ENCODE data around the gene BRIP1. TPM values are rescaled to one million over a fixed set of nuclear protein-coding genes. Genes with fewer than 3 reads are reported as not detected.
"Not testable (repeated sequence)": the region's sequence is repeated elsewhere in the genome, so short reads cannot be mapped to it uniquely, and the experiment has no call there.

BRIP1 gene
- total and polyA plus RNA-seq, 5 donors from 2014 or later = 0.71 to 3.0 (median 1.3) TPM

- not testable (repeated sequence) for H3K27ac ChIP-seq (ENCODE audit: insufficient read depth, low read length, poor library complexity, severe bottlenecking); DNase-seq; H3K27ac Mint-ChIP-seq; H3K4me1 ChIP-seq (ENCODE audit: control insufficient read depth, insufficient read depth, low read length, poor library complexity, severe bottlenecking); ATAC-seq (ENCODE audit: low read depth in 2 of 2); H3K9me3 ChIP-seq (ENCODE audit: control insufficient read depth in 2 of 2, low read length in 2 of 2); H3K27me3 Mint-ChIP-seq; H3K4me3 Mint-ChIP-seq; H3K9me3 Mint-ChIP-seq; H3K4me1 Mint-ChIP-seq; H3K4me3 ChIP-seq (ENCODE audit: low read depth, low read length); H3K27me3 ChIP-seq (ENCODE audit: control insufficient read depth, insufficient read depth, low read length)
- peaks cover 30% of the 10 kb centered on the region for H3K36me3 Mint-ChIP-seq
- peaks cover 25% of the 10 kb centered on the region for H3K36me3 ChIP-seq (ENCODE audit: control insufficient read depth, insufficient read depth, low read length)
Observed at GRCh38 chr17:61894310-61894709, 31.0 kb upstream of the BRIP1 start.

- not testable (repeated sequence) for H3K9me3 Mint-ChIP-seq; H3K9me3 ChIP-seq (ENCODE audit: control insufficient read depth in 2 of 2, low read length in 2 of 2); H3K27ac ChIP-seq (ENCODE audit: insufficient read depth, low read length, poor library complexity, severe bottlenecking); H3K27me3 Mint-ChIP-seq; H3K27ac Mint-ChIP-seq; DNase-seq; H3K4me3 Mint-ChIP-seq; H3K4me1 ChIP-seq (ENCODE audit: control insufficient read depth, insufficient read depth, low read length, poor library complexity, severe bottlenecking); H3K27me3 ChIP-seq (ENCODE audit: control insufficient read depth, insufficient read depth, low read length); H3K4me1 Mint-ChIP-seq; ATAC-seq (ENCODE audit: low read depth in 2 of 2); H3K4me3 ChIP-seq (ENCODE audit: low read depth, low read length)
- H3K36me3 ChIP-seq (ENCODE audit: control insufficient read depth, insufficient read depth, low read length) = peaks cover 48% of the 10 kb centered on the region
- peaks cover 34% of the 10 kb centered on the region for H3K36me3 Mint-ChIP-seq
Observed at GRCh38 chr17:61887733-61888132, 24.4 kb upstream of the BRIP1 start.

GRCh38 chr17:61885865-61886264 lies 22.5 kb upstream of the BRIP1 start:
- H3K9me3 ChIP-seq (ENCODE audit: control insufficient read depth in 2 of 2, low read length in 2 of 2); H3K27me3 Mint-ChIP-seq; H3K27me3 ChIP-seq (ENCODE audit: control insufficient read depth, insufficient read depth, low read length); ATAC-seq (ENCODE audit: low read depth in 2 of 2); H3K4me1 Mint-ChIP-seq; H3K9me3 Mint-ChIP-seq; H3K4me1 ChIP-seq (ENCODE audit: control insufficient read depth, insufficient read depth, low read length, poor library complexity, severe bottlenecking); H3K27ac ChIP-seq (ENCODE audit: insufficient read depth, low read length, poor library complexity, severe bottlenecking); DNase-seq; H3K4me3 Mint-ChIP-seq; H3K4me3 ChIP-seq (ENCODE audit: low read depth, low read length): not testable (repeated sequence)
- Mint-ChIP-seq H3K36me3 (peaks cover 31% of the 10 kb centered on the region), H3K27ac (peak overlapping the region in 1 of 3 donors; percentile 33)
- H3K36me3 ChIP-seq (ENCODE audit: control insufficient read depth, insufficient read depth, low read length) = peaks cover 42% of the 10 kb centered on the region

- H3K27ac Mint-ChIP-seq = no peak overlapping the region
- no peak overlapping the region for H3K4me3 Mint-ChIP-seq
- H3K9me3 Mint-ChIP-seq = no peaks in the 10 kb centered on the region
- peaks cover 39% of the 10 kb centered on the region for H3K36me3 ChIP-seq (ENCODE audit: control insufficient read depth, insufficient read depth, low read length)
- no peaks in the 10 kb centered on the region for H3K27me3 ChIP-seq (ENCODE audit: control insufficient read depth, insufficient read depth, low read length)
- no peak overlapping the region for H3K4me3 ChIP-seq (ENCODE audit: low read depth, low read length)
- ATAC-seq (ENCODE audit: low read depth in 2 of 2) = no peak
- H3K36me3 Mint-ChIP-seq = peaks cover 29% of the 10 kb centered on the region
- no peaks in the 10 kb centered on the region for H3K4me1 ChIP-seq (ENCODE audit: control insufficient read depth, insufficient read depth, low read length, poor library complexity, severe bottlenecking)
- DNase-seq = no peak
- H3K27ac ChIP-seq (ENCODE audit: insufficient read depth, low read length, poor library complexity, severe bottlenecking) = no peak overlapping the region
- no peaks in the 10 kb centered on the region for H3K9me3 ChIP-seq (ENCODE audit: control insufficient read depth in 2 of 2, low read length in 2 of 2)
- H3K4me1 Mint-ChIP-seq = peaks cover 0 to 3% (median 0%) of the 10 kb centered on the region in 4 donors
- H3K27me3 Mint-ChIP-seq = no peaks in the 10 kb centered on the region
Observed at GRCh38 chr17:61884864-61885263, 21.5 kb upstream of the BRIP1 start.

- no peaks in the 10 kb centered on the region for H3K9me3 Mint-ChIP-seq
- Histone ChIP-seq H3K36me3 (ENCODE audit: control insufficient read depth, insufficient read depth, low read length) (peaks cover 37% of the 10 kb centered on the region), H3K27me3 (ENCODE audit: control insufficient read depth, insufficient read depth, low read length) (no peaks in the 10 kb centered on the region), H3K9me3 (ENCODE audit: control insufficient read depth in 2 of 2, low read length in 2 of 2) (no peaks in the 10 kb centered on the region), H3K4me1 (ENCODE audit: control insufficient read depth, insufficient read depth, low read length, poor library complexity, severe bottlenecking) (no peaks in the 10 kb centered on the region), H3K27ac (ENCODE audit: insufficient read depth, low read length, poor library complexity, severe bottlenecking) (no peak overlapping the region), H3K4me3 (ENCODE audit: low read depth, low read length) (no peak overlapping the region)
- no peak overlapping the region for H3K4me3 Mint-ChIP-seq
- H3K36me3 Mint-ChIP-seq = peaks cover 25% of the 10 kb centered on the region
- DNase-seq = no peak
- H3K27ac Mint-ChIP-seq = no peak overlapping the region
- H3K4me1 Mint-ChIP-seq = peaks cover 0 to 5% (median under 1%) of the 10 kb centered on the region in 4 donors
- ATAC-seq (ENCODE audit: low read depth in 2 of 2) = no peak
- H3K27me3 Mint-ChIP-seq = no peaks in the 10 kb centered on the region
Observed at GRCh38 chr17:61880589-61881102, 17.3 kb upstream of the BRIP1 start.

- no peaks in the 10 kb centered on the region for H3K9me3 ChIP-seq (ENCODE audit: control insufficient read depth in 2 of 2, low read length in 2 of 2)
- no peak overlapping the region for H3K27ac ChIP-seq (ENCODE audit: insufficient read depth, low read length, poor library complexity, severe bottlenecking)
- H3K4me3 Mint-ChIP-seq = no peak overlapping the region
- H3K4me1 Mint-ChIP-seq = peaks cover 0 to 6% (median 1%) of the 10 kb centered on the region in 4 donors
- H3K27me3 ChIP-seq (ENCODE audit: control insufficient read depth, insufficient read depth, low read length) = no peaks in the 10 kb centered on the region
- DNase-seq (no peak), ATAC-seq (ENCODE audit: low read depth in 2 of 2) (no peak)
- no peak overlapping the region for H3K4me3 ChIP-seq (ENCODE audit: low read depth, low read length)
- H3K36me3 ChIP-seq (ENCODE audit: control insufficient read depth, insufficient read depth, low read length) = peaks cover 30% of the 10 kb centered on the region
- H3K9me3 Mint-ChIP-seq = no peaks in the 10 kb centered on the region
- H3K36me3 Mint-ChIP-seq = peaks cover 23% of the 10 kb centered on the region
- H3K27me3 Mint-ChIP-seq = no peaks in the 10 kb centered on the region
- H3K4me1 ChIP-seq (ENCODE audit: control insufficient read depth, insufficient read depth, low read length, poor library complexity, severe bottlenecking) = no peaks in the 10 kb centered on the region
- no peak overlapping the region for H3K27ac Mint-ChIP-seq
Observed at GRCh38 chr17:61878984-61879612, 15.8 kb upstream of the BRIP1 start.

GRCh38 chr17:61878520-61878919 lies 15.2 kb upstream of the BRIP1 start:
- H3K9me3 ChIP-seq (ENCODE audit: control insufficient read depth in 2 of 2, low read length in 2 of 2) = no peaks in the 10 kb centered on the region
- no peak overlapping the region for H3K27ac ChIP-seq (ENCODE audit: insufficient read depth, low read length, poor library complexity, severe bottlenecking)
- H3K9me3 Mint-ChIP-seq = no peaks in the 10 kb centered on the region
- H3K4me3 Mint-ChIP-seq = no peak overlapping the region
- H3K27me3 ChIP-seq (ENCODE audit: control insufficient read depth, insufficient read depth, low read length) = no peaks in the 10 kb centered on the region
- no peaks in the 10 kb centered on the region for H3K27me3 Mint-ChIP-seq
- no peaks in the 10 kb centered on the region for H3K4me1 ChIP-seq (ENCODE audit: control insufficient read depth, insufficient read depth, low read length, poor library complexity, severe bottlenecking)
- peaks cover 28% of the 10 kb centered on the region for H3K36me3 ChIP-seq (ENCODE audit: control insufficient read depth, insufficient read depth, low read length)
- H3K36me3 Mint-ChIP-seq = peaks cover 26% of the 10 kb centered on the region
- no peak overlapping the region for H3K4me3 ChIP-seq (ENCODE audit: low read depth, low read length)
- ATAC-seq (ENCODE audit: low read depth in 2 of 2) (no peak), DNase-seq (no peak)
- no peak overlapping the region for H3K27ac Mint-ChIP-seq
- H3K4me1 Mint-ChIP-seq = peaks cover 4 to 12% (median 7%) of the 10 kb centered on the region in 4 donors

GRCh38 chr17:61877837-61878236 lies 14.5 kb upstream of the BRIP1 start:
- Mint-ChIP-seq H3K27ac (peak overlapping the region in 1 of 3 donors; percentile 74), H3K4me1 (peaks cover 6 to 14% (median 8%) of the 10 kb centered on the region in 4 donors), H3K4me3 (no peak overlapping the region), H3K36me3 (peaks cover 26% of the 10 kb centered on the region), H3K9me3 (no peaks in the 10 kb centered on the region), H3K27me3 (no peaks in the 10 kb centered on the region)
- ATAC-seq (ENCODE audit: low read depth in 2 of 2) (no peak), DNase-seq (no peak)
- no peaks in the 10 kb centered on the region for H3K4me1 ChIP-seq (ENCODE audit: control insufficient read depth, insufficient read depth, low read length, poor library complexity, severe bottlenecking)
- H3K4me3 ChIP-seq (ENCODE audit: low read depth, low read length) = no peak overlapping the region
- no peak overlapping the region for H3K27ac ChIP-seq (ENCODE audit: insufficient read depth, low read length, poor library complexity, severe bottlenecking)
- H3K27me3 ChIP-seq (ENCODE audit: control insufficient read depth, insufficient read depth, low read length) = no peaks in the 10 kb centered on the region
- H3K9me3 ChIP-seq (ENCODE audit: control insufficient read depth in 2 of 2, low read length in 2 of 2) = no peaks in the 10 kb centered on the region
- peaks cover 23% of the 10 kb centered on the region for H3K36me3 ChIP-seq (ENCODE audit: control insufficient read depth, insufficient read depth, low read length)
